NCI-H1694 treated with DMSO at 0.1 percent for 48 hours (cell line): ENCODE measurements around the gene NRXN3.
A peak's percentile ranks its signal among the peaks of the same experiment; 100 is the strongest.

ENCODE experiments used
- DNase-seq: peaks from one replicate; lab custom pipeline; 2025; lab: John Stamatoyannopoulos, UW

Gene NRXN3

GRCh38 chr14:78829274-78829673, 659.1 kb downstream of the NRXN3 start:
- DNase-seq, result no peak

- peak; percentile 95 for DNase-seq
Measured at GRCh38 chr14:78834766-78835451, 664.7 kb downstream of the NRXN3 start.

DNA sequence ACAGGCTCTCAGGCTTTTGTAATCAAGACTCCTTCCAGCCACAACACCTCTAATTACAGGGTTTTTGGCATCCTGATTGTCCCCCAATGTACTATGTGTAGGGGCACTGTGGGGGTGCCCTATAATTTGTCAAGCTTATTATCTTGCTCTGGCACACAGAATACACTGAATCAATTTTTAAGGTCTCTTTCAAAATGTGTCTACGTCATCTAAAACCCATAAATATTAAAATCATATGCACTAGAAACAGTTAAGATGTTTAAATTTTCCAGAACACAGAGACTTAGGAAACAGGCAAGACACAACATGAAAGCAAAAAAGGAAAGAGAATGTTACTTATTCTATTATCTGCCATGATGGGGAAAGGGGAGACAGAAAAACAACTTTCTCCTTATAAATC, 665.7 kb downstream of the NRXN3 start:
- DNase-seq, result no peak

DNA sequence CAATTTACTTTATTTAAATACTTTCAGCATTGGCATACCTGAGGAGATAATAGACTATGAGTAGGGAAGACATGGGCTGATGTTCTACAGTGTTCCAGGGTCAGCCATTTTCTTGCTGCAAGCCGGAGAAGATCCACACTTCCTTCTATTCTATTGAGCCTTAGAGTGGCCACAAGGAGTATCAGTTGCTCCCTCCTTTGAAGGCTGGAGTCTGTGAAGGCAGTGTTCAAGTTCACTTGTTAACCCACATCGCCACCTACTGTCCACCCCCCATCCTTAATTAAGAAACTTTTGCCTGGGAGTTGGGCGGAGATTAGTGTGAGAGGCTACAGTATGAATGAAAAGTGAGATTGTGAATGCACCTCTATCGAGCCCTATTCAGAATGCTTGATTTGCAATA, 666.6 kb downstream of the NRXN3 start:
- DNase-seq, result peak; percentile 88

- DNase-seq, result no peak
Measured at GRCh38 chr14:78838959-78839358, 668.8 kb downstream of the NRXN3 start.

DNA sequence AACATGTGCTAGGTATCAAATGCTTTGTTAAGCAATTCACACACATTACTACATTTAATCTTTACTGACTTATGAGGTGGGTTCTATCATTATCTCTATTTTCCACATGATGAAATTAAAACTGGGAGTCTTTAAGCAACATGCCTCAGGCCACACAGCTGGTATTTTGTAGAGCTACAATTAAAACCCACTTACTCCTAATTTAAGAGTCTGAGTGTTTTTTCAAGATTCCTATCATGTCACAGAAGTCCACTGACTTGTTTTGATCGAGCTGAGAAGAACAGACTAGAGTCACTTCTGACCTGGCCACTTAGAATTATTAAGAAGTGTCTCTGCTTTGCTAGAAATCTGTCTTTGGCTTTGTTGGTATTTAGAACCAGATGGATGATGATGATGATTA, 670.7 kb downstream of the NRXN3 start:
- no peak for DNase-seq

DNA sequence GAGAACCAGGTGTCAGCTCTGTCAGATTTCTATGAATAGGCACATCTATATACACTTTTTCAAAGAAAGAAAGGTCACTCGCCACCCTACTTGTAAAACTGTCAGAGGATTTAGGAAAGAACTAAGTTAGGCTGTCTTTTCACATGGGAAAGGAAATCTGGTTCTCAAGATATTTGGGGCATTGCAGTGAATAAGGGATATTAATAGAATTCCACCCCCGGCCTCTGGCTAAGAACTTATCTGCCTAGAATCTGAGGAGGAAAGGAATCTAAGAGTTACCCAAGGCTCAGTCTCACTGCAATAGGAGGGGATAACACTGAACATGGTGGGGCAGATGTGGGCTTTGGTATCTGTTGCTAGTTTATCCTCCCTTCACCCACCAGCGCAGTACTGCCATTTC, 677.6 kb downstream of the NRXN3 start:
- no peak for DNase-seq

DNA sequence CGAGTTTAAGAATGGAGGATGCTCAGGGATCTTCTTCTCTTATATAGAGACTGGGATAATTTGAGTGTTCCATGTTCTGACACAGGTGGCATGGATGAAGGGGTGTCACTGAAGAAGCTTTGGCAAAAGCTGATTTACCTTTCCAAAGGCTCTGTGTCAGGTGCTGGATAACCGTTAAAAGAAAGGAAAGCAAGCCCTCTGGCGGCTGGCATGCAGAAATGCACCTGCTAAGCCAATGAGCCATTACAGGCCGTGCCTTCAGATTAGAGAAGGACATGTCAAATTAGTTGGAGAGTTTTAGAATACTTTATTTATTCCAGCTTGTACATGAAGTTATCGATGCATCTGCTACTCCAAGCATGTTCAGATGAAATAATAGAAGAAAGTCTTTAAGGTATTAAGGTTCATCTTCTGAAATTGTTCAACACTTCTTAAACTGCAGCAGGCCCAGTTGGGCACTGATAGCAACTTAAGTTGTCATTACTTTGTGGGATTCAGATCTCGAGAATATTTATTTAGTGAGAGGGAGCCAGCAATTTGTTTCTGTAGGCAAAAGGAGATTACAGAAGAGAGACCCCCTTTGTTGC, 678.2 kb downstream of the NRXN3 start:
- peak; percentile 38 for DNase-seq

- DNase-seq, result no peak
Measured at GRCh38 chr14:78849952-78850351, 679.8 kb downstream of the NRXN3 start.

- no peak for DNase-seq
Measured at GRCh38 chr14:78851189-78851588, 681.0 kb downstream of the NRXN3 start.

DNA sequence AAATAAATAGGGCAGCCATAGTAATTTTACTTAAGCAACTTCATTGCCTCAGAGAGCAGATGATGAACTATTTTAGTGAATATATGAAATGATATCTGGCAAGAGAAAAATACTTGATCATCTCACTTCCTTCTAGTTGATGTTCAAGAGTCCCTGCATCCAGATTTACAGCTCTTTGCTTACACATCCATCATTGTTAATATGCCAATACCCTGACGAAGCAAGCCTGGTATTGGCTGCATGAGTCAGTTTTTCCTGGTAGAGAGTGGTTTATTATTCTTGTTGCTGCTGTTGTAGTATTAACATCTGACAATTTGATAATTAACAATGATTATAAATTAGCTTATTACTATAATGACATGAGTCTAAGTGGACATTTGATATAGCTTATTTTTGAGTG, 681.9 kb downstream of the NRXN3 start:
- DNase-seq, result no peak

GRCh38 chr14:78857974-78858373, 687.8 kb downstream of the NRXN3 start:
- no peak for DNase-seq

GRCh38 chr14:78863143-78863542, 693.0 kb downstream of the NRXN3 start:
- DNase-seq, result no peak

- DNase-seq, result no peak
Measured at GRCh38 chr14:78872837-78873236, 702.7 kb downstream of the NRXN3 start.

DNA sequence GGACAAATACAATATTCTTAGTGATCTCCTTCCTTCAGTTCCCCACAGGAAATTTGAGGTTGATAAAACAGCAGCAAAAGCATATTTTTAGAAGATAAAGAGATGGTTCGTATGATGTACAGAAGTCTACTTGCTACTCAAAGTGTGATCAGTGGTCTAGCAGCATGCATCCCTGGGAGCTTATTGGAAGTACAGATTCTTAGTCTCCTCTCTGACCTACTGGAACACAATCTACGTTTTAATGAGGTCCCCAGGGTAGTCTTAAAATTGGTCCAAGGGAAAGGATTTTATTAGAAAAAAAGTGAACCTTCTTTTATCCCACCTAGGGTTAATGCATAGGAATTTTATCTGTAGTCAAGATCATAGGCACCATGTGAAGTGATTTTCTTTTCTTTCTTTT, 703.4 kb downstream of the NRXN3 start:
- DNase-seq, result no peak

- no peak for DNase-seq
Measured at GRCh38 chr14:78875049-78875448, 704.9 kb downstream of the NRXN3 start.

DNA sequence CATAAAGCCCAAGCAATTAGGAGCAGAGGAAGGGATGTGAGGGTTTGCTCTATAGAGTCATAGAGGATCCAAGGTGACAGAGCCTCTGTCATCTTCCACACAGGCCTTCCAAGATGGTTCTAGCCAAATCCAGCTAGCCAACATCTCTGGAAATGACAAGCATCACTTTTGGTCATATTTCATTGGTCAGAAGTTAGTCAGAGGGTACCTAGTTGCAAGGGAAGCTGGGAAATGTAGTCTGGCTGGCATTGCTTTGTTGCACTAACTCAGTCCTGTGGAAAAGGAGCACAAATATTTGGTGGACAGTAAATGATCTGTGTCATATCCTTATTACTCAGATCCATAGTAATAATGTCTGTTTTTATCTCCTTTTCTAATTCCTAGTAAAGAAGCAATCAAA, 715.7 kb downstream of the NRXN3 start:
- no peak for DNase-seq

GRCh38 chr14:78897443-78897842, 727.3 kb downstream of the NRXN3 start:
- DNase-seq, result no peak

GRCh38 chr14:78902010-78902623, 731.9 kb downstream of the NRXN3 start:
- peak; percentile 76 for DNase-seq

- DNase-seq, result no peak
Measured at GRCh38 chr14:78904094-78904493, 733.9 kb downstream of the NRXN3 start.

DNA sequence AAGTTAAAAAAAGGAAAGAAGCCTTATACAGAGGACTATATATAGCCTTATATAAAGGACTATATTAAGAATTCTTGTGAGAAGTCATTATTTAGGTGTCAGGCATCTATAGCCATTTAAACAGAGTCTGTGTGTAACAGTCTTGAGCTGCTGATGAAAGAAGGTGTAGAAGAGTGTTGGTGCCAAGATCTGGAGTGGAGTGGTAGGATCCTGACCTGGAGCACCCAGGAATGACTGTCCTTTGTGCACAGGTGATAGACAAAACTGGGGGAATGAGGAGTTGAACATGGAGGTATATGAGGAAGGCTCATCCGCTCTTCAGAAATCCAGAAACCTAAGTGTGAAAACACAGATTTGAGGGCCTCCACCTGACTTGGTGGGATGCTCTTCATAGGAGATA, 747.3 kb downstream of the NRXN3 start:
- no peak for DNase-seq

DNA sequence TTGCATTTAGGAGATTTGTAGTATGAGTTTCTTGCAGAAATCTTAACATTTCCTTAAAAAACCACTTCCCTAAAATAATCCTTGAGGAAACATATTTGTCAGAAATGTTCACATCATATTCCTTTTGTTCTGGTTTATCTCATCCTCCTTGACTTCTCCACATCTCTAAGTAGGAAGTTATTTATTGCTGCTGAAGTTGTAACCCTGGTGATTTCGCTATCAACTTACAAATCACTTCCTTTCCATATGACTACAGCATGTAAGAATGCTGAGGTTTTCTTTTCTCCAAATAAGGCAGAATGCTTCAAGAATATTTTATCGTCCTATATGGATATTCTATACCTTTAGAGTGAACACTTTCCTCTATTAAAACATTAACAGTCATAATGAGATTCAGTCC, 751.7 kb downstream of the NRXN3 start:
- DNase-seq, result no peak

DNA sequence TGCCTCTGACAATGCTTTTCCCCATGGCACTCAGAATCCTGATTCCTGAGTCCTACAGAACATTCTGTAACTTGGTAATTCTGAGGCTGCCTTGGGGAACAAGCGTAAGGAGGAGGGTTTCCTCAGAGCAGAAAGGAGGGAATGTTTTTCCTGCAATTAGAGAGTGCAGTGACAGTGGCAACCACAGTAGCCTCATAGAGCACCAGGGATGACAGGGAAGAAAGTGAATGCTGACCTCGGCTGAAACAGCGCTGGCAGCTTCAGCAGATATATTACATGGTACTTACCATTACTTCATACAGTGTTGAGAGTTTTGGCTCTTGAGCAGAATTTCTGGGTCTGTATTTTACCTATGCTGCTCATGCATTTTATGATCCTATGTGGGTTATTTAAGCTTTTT, 757.1 kb downstream of the NRXN3 start:
- DNase-seq, result no peak

DNA sequence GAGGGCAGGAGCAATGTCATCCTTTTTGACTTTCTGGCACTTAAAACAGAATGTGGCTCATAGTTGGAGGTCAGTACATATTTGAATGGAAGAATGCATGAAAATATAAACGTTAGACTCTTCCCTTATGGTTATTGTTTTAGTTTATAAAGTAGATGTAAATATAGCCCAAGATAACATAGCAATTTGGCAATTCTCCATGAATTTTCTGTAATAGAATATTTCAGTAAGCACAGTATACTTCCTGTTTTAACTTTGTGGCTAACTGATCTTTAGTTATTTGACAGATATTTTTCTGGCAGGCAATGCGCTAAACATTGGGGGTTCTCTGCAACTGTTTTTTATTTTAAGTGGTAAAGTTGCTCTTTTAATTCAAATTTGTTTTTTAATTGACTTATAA, 763.0 kb downstream of the NRXN3 start:
- DNase-seq, result no peak
